ENCODE measurements around the gene BCR.
"Not testable (repeated sequence)": the region's sequence is repeated elsewhere in the genome, so short reads cannot be mapped to it uniquely, and the experiment has no call there.

BCR gene

DNA sequence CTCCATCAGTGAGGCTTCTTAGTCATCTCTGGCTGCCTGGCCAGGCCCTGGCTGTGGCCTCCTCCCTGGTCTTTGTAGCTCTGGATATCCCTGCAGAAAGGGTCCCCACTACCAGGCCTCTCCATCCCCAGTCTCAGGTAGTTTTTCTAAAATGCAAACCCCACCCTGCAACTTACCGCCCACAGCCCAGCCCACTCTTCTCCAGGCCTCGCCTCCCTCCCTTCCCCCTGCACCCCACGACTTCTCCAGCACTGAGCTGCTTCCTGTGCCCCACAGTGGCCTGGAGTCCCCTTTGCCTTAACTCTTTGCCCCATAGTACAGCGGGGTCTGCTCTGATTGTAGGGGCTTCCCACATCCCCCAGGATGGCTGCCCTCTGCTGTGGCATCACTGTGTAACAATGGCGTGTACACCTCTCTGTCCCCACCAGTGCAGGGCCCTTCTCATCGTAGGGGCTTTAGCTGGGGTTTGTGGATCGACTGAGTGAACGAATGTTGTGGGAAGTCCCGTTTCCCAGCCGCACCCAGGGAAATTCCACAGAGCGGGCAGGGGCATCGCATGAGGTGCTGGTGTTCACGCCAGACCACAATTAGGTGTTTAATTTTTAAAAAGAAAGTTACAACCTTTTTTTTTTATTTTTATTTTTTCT lies 111.6 kb downstream of the BCR start:
- DNase-seq, result no peak

DNA sequence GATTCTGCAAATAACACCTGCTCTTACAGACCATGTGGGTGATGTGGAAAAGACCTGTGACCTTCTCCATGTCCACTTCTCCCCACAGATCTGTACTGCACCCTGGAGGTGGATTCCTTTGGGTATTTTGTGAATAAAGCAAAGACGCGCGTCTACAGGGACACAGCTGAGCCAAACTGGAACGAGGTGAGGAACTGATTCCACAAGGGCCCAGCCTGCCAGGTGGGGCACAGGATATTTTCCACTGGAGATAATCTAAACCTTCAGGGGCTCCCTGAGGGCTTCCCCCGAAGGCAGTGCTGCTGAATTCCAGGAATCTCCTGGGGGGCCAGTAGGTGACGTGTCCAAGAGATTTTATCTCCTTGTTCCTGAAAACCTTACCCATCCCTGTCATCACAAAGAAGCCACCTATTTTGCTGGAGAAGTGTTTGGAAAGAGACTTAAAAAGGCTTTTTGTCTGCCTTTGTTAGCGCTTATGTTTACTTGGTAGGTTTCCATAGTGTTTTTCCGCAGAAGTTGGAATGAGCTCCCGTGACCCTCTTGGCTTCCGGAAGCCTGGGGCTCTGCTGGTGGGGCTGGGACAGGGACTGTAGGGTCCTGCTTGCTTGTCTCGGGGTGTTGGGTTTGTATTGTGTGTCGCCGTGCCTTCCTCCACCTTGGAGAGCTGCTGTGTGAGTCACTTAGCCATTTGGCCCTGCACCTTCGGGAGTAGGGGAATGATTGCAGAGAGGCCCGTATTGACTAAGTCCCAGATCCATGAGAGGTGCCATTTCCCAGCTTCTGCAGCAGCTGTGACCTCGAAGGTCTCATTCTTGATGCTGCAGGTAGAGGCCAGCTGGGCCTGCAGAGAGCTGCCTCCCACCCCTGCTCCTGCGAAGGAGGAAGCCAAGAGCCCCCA lies 112.4 kb downstream of the BCR start:
- DNase-seq, result no peak

DNA sequence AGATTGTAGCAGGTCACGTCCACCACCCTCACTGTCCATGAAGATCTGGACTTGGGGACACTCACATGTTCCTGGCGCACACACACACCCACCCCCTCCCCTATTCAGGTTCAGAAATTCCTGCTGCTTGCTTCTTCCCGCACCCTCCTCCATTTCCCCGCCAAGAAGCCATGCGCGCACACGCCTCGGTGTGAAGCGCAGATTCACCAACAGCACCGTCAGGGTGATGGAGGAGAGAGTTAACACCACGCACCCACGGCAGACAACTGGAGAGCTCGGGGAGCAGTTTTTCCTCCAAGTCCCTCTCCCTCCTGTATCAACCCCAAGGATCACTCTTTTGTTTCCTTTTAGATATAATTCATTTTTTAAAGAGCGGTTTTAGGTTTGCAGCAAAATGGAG lies 113.4 kb downstream of the BCR start:
- DNase-seq, result no peak

DNA sequence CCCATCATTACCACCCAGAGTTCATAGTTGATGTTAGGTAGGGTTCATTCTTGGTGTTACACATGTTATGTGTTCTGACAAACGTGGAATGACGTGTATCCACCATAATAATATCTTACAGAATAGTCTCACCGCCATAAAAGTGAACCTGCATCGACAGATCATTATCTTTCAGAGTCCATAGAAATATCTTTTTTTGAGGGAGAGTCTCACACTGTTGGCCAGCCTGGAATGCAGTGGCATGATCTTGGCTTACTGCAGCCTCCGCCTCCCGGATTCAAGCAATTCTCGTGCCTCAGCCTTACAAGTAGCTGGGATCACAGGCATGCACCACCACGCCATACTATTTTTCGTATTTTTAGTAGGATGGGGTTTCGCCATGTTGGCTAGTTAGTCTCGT lies 113.9 kb downstream of the BCR start:
- no peak for DNase-seq

DNA sequence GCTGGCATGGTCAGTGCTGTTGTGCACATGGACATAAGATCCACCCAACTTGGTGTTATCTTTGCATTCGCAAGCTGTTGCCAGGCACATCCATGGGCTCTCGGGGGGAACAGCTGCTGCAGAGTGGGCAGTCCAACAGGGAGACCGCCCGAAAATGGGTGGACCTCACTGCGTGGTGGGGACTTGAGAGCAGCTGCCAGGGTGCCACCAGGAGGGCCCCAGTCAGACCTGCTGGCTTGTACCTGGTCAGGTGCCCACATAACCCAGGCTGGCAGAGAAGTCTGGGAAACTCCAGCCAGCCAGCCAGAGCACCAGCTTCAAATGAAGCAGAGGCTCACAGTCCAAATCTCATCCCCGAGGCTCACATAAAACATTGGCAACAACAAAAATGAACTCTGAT lies 120.2 kb downstream of the BCR start:
- no peak for DNase-seq

DNA sequence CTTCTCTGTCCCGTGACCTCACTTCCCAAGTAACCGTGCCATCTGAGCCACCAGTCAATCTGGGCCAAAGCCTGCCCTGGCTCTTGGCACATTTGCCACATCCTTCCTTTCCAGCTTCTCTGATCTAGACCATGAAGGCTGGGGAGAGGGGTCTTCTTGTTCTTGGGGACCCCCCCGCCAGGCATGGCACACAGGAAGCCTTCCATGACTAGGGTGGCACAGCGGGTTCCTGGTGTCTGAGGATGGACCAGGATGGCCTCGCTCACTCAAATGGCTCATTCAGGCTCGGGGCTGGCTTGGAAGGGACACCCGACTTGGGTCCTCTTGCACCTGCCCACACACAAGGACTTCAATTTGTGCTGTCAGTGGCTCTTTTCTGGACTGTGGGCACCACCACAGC lies 121.3 kb downstream of the BCR start:
- DNase-seq, result no peak

DNA sequence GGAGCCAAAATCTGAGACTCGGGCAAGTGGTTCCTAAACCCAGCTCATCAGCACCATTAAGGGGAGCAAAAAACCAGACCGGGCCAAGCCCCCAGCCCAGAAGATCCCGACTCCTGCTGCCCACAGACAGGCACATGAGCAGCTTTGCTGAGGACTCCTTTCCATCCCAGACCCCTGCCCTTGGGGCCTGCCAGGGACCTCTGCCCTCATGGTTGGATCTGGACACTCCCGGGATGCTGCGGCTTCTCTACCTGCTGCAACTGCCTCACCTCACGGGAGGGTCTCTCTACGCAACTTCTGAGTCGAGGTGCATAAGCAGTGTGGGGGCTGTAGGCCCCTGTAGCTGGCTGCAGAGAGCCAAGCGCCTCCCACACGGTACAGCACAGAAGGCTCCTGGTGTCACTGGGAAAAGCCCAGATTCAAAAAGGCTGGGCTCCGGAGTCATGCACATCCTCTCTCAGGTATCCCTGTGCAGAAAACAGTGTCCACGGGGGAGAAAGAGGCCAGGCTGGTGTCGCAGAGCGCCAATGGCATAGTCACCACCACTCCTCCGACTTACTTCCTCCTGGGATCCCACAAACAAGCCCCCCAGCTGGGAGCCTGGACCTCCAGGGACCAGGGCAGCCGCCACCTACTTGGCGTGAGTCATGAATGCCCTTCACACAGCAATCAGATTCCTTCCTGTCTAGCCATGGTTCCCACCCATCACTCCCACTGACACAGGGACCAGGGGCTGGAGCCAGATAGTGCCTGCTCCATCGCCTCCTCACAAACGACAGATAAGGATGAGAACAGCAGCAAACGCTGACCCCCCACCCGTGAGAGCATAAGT lies 122.1 kb downstream of the BCR start:
- no peak for DNase-seq

DNA sequence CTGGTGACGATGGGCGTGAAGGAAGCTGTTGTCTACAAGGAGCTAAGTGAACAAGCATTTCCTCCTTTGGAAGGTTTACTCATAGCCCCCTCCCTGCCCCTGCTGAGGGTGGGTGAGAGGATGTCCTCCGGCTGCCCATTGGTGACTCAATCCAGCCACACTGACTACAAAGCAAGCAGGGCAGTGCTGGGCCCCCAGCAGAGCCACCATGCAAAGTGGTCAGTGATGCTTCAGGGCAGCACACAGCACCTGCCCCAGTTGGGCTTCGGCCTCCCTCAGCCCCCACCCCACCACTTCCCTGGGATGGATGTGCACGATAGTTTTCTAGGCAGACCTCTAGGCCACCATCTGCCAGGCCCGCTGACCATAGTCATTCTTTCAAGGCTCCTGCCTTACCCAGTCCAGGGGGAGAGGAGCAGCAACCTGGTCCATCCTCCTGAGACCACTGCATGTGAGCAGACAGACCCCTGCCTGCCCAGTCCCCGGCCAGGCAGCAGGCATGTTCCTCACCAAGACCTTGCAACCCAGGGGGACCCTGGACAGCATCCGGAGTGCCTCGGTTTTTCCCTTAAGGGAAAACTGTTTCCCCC lies 125.1 kb downstream of the BCR start:
- DNase-seq, result peak; percentile 65

DNA sequence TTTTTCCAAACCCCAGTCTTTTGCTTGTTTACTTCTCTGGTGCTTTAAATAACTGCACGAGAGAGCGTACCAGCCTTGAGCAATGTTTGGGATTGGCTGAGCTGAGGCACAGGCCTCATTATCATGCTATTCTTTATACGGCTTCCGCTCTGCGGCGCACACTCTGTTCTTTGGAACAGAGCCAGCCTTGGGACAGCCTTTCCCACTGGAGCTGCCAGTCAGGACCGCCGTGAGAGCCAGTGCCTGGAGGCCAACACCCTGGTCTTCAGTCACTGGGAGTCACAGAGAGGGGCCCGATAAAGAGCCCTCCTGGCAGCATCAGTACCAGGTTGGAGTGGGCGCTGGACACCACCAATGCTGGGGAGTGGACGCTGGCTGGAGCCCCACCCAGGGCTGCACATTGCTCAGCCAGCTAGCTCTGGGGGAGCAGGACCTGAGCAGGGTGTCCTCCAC lies 125.6 kb downstream of the BCR start:
- DNase-seq, result no peak

DNA sequence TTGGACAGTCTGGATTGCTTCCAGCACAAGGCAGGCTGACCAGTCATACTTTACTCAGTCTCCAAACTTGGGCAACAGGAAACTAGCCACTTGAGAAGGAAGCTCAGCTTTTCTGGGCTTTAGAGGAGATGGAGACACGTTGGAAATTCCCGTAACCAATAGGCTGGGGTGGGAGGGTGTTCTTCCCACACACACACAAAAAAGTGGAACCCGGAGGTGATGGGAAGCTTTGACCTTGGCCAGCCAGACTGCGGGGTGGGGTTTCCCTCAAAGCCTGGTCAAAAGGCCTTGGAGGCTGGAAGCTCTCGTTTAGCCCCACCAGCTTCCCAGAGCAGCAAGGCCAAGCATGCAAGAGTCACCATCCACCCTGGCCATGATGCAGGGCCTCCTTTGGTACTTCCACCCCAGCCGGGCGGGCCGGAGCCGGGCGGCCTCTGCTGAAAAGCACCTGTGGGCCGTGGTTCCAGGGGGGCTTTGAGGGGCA lies 126.2 kb downstream of the BCR start:
- peak; percentile 85 for DNase-seq

DNA sequence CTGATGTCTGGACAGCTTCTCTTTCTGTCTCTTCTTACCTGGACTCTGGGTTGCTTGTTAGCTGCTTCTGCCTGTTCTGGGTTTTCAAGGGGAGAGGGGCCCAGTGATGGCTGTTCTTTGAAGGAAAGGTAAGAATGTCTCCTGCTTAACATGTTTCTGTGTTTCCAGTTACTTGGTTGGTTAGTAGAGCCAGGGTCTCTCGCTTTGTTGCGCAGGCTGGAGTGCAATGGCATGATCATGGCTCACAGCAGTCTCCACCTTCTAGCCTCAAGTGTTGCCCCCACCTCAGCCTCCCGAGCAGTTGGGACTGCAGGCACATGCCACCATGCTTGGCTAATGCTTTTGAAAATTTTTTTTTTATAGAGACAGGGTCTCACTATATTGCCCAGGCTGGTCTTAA lies 126.6 kb downstream of the BCR start:
- no peak for DNase-seq

DNA sequence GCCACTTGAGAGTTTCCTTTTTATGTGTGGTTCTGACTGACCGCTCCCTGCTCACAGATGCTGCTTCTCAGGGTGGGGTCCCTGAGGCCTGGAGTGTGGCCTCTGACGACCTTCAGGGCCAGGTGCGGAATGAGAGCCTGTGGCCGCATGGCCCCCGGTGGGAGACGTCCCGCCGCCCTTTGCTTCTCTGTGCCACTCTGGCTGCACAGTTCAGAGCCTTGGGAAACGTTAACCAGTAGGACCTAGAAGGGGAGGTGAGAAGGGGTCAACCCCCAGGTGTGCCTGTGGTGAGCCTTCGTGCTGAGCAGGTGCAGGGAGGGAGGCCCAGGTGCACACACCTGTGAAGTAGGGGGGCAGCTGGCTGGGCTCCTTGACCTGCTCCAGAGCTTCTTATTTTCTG lies 127.2 kb downstream of the BCR start:
- DNase-seq, result not testable (repeated sequence)

DNA sequence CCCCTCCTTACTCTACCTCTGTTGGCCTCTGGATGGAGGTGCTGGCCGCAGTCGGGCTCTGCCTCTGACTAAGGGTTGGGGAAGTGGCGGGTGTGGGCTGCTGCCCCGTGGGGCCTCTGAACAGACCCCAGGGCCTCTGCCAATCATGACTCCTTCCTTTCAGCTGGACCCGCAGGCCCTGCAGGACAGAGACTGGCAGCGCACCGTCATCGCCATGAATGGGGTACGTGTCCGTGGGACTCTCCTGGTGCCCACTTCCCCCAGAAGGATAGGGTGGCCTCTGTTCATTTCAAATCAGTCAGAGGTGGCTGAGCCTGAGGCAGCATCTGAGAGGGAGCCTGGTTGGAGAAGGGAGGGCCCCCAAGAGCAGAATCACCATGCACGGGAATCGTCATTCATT lies 129.0 kb downstream of the BCR start:
- DNase-seq, result not testable (repeated sequence)

DNA sequence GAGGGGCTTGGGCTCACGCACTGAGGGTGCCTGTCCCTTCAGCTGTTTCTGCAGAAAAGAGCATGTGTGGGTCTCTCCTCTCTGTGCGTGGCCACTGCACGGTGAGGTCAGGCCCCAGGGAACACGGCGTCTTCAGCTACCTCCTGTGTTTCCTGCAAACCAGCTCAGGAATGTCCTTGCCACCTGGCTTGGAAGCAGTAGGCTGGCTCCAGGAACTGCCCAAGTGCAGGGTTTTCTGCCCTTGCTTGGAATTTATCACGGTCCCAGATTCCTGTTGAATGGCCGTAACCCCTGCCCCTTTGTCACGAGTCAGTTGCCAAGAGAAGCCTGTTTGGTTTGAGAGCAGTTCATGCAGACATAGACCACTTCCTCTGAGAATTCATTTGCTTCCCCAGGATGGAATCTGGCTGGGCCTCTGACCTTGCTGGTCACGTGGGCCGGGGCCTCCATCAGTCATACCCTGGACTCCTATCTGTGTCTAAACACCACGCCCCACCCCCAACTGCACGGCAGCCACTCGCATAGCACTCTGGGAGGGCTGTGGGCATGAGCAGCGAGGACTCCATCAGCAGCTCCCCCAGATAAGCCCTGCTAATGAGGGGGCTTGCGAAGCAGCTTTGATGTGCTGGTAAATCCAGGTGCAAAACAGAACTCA lies 130.3 kb downstream of the BCR start:
- DNase-seq, result not testable (repeated sequence)

DNA sequence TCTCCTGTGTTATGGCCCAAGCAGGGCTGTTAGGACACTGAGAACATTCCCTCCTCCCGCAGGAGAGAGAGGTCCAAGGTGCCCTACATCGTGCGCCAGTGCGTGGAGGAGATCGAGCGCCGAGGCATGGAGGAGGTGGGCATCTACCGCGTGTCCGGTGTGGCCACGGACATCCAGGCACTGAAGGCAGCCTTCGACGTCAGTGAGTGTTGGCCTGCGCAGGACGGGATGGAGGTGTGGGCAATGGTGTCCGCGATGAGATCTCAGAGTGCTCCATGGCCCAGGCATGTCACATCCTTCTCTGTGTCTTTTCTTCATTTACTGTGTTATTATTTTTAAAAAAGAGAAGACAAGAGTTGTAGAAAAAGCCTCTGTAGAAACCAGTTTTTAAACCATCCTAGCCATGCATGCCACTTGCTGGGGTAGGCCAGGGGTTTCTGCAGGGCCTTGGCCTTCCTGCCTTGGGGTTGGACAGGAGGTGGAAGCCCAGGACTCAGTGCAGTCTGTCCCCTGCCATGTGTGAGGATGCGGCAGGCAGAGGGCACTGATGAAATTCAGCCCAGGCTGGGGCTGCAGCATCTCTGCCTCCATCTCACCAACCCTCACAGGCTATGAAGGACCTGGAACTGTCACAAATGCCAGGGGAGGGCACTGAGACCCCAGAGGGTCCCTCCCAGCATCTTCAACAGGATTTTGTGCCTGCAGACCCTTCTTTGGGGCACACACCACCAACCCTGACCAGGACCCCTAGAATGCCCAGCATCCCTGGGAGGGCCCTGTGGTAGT lies 131.5 kb downstream of the BCR start:
- DNase-seq, result not testable (repeated sequence)

DNA sequence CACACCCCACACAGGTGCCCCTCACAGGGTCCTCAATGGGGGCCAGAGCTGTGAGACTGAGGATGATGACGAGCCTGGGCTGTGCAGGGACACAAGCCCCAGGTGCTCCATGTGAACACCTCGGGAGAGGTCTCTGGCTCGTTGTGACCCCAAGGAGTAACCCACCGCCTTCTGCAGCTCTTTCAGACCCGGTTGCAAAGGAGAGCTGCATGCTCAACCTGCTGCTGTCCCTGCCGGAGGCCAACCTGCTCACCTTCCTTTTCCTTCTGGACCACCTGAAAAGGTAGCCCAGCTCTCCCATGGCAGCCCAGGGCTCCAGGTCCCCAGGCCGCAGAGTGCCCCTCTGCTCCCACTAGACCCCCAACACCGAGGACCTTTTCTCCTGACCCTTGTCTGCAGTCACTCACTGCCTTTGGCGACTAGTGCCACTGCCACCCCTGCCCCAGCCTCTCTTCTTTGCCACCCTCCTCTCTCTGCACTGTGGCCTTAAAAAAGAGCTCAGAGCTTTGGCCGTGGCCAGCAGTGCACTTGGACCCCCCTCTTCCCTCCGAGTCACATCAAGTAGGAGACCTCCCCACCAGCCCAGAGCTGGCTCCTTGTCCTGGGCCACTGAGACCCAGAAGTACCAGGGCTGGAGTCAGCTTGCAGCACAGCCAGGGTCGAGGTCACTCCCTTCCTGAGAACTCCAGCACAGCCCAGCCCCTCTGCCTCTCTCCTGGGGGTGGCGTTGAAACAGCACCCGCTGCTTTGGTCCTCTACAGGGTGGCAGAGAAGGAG lies 133.7 kb downstream of the BCR start:
- no peak for DNase-seq

DNA sequence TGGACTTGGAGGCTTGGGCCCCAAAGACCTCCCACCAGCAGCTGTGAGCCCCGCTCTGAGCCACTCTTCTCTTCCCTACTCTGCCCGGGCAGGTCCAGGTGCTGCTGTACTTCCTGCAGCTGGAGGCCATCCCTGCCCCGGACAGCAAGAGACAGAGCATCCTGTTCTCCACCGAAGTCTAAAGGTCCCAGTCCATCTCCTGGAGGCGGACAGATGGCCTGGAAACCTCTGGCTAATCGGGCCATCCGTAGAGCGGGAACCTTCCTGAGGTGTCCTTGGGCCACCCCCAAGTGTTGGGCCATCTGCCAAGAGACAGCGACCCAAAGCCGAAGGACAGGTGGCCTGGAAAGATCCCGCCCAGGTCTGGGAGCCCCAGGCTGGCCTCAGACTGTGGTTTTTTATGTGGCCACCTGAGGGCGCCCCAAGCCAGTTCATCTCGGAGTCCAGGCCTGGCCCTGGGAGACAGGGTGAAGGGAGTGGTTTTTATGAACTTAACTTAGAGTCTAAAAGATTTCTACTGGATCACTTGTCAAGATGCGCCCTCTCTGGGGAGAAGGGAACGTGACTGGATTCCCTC lies 135.1 kb downstream of the BCR start:
- DNase-seq, result peak; percentile 86

DNA sequence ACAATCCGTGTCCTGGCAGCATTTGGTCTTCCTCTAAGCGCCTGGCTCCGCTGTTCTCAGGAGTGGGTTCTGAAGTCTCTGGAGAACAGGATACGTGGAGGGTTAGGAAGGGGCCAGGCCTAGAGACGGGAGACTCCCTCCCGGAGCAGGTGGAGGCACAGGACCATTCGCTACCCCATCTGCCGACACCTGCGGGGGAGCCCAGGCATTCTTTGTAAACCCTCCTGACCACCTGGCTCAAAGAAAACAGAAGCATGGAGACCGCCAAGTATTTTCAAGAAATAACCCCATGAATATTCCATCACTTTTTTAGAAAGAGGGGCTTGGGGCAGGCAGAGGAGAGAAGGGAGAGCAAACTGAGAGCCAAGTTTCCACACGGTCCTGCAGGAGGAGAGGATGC lies 136.3 kb downstream of the BCR start:
- not testable (repeated sequence) for DNase-seq

DNA sequence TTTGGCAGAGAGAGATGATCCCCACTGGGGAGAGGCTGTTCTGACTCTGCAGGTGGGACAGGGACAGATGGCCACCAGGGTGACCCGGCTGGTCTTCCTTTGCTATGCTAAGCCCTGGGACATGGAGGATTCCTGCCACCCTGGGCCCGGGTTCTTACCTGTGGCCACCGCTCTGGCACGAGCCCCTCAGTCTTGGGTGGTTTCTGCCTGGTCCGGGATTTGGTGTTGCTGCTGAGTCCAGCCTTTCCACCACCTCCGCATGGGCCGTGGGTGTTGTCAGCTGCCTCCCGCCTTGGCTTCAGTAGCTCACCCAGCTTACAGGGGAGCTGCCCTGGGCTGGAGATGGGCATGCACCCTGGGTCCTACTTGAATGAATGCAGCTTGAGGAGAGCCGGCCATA lies 138.0 kb downstream of the BCR start:
- not testable (repeated sequence) for DNase-seq

DNA sequence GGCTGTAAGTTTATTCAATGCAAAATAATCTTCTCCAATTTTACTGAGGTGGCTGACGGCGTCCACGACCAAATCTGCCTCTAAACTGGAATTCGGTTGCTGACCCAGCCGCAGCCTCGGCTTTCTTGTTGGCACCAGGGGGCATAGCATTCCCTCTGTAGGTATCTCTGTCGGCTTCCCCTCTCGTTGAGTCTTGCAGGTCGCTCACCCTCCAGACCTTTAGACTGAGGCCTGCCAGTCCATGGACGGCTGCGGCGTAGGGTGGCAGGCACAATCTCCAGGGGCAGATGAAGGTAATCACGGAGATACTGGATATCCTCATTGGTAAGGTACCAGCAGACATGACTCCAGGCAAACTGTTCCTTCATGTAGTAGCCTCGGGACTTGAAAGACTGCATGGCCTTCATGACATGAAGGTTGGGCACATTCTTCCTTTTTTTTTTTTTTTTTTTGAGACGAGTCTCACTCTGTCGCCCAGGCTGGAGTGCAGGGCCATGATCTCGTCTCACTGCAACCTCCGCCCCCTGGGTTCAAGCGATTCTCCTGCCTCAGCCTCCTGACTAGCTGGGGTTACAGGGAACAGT lies 142.3 kb downstream of the BCR start:
- DNase-seq, result not testable (repeated sequence)
